Breast epithelium (tissue), 3 donors: Measurements from ENCODE around the gene CNGA2.

Experiments
- POLR2A ChIP-seq: fragments of 450-650 bp; IDR thresholded peaks from one replicate; pipeline ENCODE4 v1.6.1; 2016; ENCODE audit warnings: antibody characterized with exemption, mild to moderate bottlenecking, moderate library complexity
- POLR2AphosphoS5 ChIP-seq, 3 donors: sonication (generic); formaldehyde crosslinking; IDR thresholded peaks; one replicate each; pipeline ENCODE4 v1.6.1; 2017; ENCODE audit warnings: antibody characterized with exemption in 3 of 3
- TF ChIP-seq, protein P1 (sequence below), 3 donors: fragments of 450-650 bp; IDR thresholded peaks; one replicate each; pipeline ENCODE4 v1.5.1; 2016 to 2017; ENCODE audit warnings: antibody characterized with exemption in 3 of 3, mild to moderate bottlenecking in 3 of 3, moderate library complexity in 3 of 3

DNA sequence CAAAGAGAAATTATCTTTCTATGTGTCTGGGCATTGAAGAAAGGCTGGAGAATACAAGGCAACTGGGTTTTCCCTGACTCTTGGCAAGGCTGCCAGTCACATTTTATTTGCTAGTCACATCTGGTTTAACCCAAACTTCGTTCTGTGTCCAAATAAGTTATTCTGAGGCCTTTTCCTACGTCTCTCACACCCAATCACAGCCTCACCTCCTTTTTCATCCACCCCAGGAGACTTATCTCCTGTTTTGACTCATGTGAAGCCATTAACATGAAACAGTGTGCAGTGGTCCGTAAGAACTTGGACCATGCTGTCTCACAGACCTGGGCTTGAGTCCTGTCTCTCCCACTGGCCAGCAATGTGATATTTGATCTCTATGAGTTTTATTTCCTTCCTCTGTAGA lies 59.3 kb downstream of the CNGA2 start:
- TF ChIP-seq POLR2A (no peak), POLR2AphosphoS5 (IDR thresholded peaks at IDR 0.05) (no peak)
- TF ChIP-seq, protein P1, sequence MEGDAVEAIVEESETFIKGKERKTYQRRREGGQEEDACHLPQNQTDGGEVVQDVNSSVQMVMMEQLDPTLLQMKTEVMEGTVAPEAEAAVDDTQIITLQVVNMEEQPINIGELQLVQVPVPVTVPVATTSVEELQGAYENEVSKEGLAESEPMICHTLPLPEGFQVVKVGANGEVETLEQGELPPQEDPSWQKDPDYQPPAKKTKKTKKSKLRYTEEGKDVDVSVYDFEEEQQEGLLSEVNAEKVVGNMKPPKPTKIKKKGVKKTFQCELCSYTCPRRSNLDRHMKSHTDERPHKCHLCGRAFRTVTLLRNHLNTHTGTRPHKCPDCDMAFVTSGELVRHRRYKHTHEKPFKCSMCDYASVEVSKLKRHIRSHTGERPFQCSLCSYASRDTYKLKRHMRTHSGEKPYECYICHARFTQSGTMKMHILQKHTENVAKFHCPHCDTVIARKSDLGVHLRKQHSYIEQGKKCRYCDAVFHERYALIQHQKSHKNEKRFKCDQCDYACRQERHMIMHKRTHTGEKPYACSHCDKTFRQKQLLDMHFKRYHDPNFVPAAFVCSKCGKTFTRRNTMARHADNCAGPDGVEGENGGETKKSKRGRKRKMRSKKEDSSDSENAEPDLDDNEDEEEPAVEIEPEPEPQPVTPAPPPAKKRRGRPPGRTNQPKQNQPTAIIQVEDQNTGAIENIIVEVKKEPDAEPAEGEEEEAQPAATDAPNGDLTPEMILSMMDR (IDR thresholded peaks at IDR 0.05), result no peak
